ENCODE measurements around the gene INTS2. TPM values are rescaled to one million over a fixed set of nuclear protein-coding genes. Genes with fewer than 3 reads are reported as not detected.
"Not testable (repeated sequence)": the region's sequence is repeated elsewhere in the genome, so short reads cannot be mapped to it uniquely, and the experiment has no call there.

The INTS2 gene
- total RNA-seq, 4 donors from 2014 or later, result 10.1 to 15.4 (median 11.4) TPM

- intact Hi-C loops (cut with DNase I), result no loop called here
- WGBS, result 73% methylated on average over 2 of the region's 2 CpGs
- H3K36me3 ChIP-seq, result peaks cover 53 to 81% (median 67%) of the 10 kb centered on the region in 4 donors
Observed at GRCh38 chr17:61946359-61946758, 18.6 kb upstream of the INTS2 start.

GRCh38 chr17:61943117-61943516, 15.3 kb upstream of the INTS2 start:
- TF ChIP-seq POLR2AphosphoS5 (IDR thresholded peaks at IDR 0.05) (no peak), EP300 (IDR thresholded peaks at IDR 0.05) (no peak), POLR2A (IDR thresholded peaks at IDR 0.05; ENCODE audit: low read depth) (no peak)
- TF ChIP-seq, protein P1, sequence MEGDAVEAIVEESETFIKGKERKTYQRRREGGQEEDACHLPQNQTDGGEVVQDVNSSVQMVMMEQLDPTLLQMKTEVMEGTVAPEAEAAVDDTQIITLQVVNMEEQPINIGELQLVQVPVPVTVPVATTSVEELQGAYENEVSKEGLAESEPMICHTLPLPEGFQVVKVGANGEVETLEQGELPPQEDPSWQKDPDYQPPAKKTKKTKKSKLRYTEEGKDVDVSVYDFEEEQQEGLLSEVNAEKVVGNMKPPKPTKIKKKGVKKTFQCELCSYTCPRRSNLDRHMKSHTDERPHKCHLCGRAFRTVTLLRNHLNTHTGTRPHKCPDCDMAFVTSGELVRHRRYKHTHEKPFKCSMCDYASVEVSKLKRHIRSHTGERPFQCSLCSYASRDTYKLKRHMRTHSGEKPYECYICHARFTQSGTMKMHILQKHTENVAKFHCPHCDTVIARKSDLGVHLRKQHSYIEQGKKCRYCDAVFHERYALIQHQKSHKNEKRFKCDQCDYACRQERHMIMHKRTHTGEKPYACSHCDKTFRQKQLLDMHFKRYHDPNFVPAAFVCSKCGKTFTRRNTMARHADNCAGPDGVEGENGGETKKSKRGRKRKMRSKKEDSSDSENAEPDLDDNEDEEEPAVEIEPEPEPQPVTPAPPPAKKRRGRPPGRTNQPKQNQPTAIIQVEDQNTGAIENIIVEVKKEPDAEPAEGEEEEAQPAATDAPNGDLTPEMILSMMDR (IDR thresholded peaks at IDR 0.05), result no peak
- Histone ChIP-seq H3K9me3 (no peaks in the 10 kb centered on the region), H3K4me1 (peaks cover 0 to 4% (median 0%) of the 10 kb centered on the region in 4 donors), H3K36me3 (peaks cover 26 to 54% (median 35%) of the 10 kb centered on the region in 4 donors), H3K27ac (replicated peaks in 1 of 4) (no peak overlapping the region), H3K27me3 (no peaks in the 10 kb centered on the region), H3K4me3 (no peak overlapping the region)
- no peak for DNase-seq (ENCODE audit: extremely low spot score)
- intact Hi-C loops (cut with DNase I), result no loop called here
- 88% methylated on average over 1 of the region's 1 CpG for WGBS

More at GRCh38 chr17:61946359-61946758, 18.6 kb upstream of the INTS2 start:
- Histone ChIP-seq H3K27me3 (no peaks in the 10 kb centered on the region), H3K4me3 (no peak overlapping the region), H3K9me3 (no peaks in the 10 kb centered on the region), H3K4me1 (peaks cover 0 to 4% (median 0%) of the 10 kb centered on the region in 4 donors), H3K27ac (replicated peaks in 1 of 4) (no peak overlapping the region)
- TF ChIP-seq EP300 (IDR thresholded peaks at IDR 0.05) (no peak), POLR2AphosphoS5 (IDR thresholded peaks at IDR 0.05) (no peak), POLR2A (IDR thresholded peaks at IDR 0.05; ENCODE audit: low read depth) (no peak)
- TF ChIP-seq, protein P1 (IDR thresholded peaks at IDR 0.05), result no peak
- no peak for DNase-seq (ENCODE audit: extremely low spot score)

DNA sequence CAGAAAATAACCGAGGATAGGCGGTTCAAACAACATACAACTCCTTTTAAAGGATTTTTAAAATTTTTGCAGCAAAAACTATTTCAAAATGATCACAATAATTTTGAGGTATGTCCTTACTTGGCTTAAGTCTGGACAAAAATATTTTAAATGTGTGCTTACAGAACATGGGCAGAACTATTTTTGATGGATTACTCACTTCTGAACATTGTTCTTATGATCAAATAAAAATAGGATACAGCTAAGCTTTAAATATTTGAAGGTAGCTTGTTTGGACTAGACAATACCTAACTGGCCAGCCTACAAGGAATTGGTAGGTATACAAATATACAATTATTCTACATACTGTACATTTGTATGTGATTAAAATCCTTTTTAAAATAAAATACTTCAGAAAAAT, 14.3 kb upstream of the INTS2 start:
- WGBS, result 81% methylated on average over 2 of the region's 2 CpGs
- peaks cover 19 to 43% (median 25%) of the 10 kb centered on the region in 4 donors for H3K36me3 ChIP-seq
- H3K27me3 ChIP-seq, result no peaks in the 10 kb centered on the region
- DNase-seq (ENCODE audit: extremely low spot score), result no peak
- H3K27ac ChIP-seq (replicated peaks in 1 of 4), result no peak overlapping the region
- no peak overlapping the region for H3K4me3 ChIP-seq
- intact Hi-C loops (cut with DNase I), result no loop called here
- H3K9me3 ChIP-seq, result no peaks in the 10 kb centered on the region
- TF ChIP-seq POLR2AphosphoS5 (IDR thresholded peaks at IDR 0.05) (no peak), EP300 (IDR thresholded peaks at IDR 0.05) (no peak), POLR2A (IDR thresholded peaks at IDR 0.05; ENCODE audit: low read depth) (no peak)
- TF ChIP-seq, protein P1 (IDR thresholded peaks at IDR 0.05), result no peak
- H3K4me1 ChIP-seq, result peaks cover 0 to 4% (median 0%) of the 10 kb centered on the region in 4 donors

DNA sequence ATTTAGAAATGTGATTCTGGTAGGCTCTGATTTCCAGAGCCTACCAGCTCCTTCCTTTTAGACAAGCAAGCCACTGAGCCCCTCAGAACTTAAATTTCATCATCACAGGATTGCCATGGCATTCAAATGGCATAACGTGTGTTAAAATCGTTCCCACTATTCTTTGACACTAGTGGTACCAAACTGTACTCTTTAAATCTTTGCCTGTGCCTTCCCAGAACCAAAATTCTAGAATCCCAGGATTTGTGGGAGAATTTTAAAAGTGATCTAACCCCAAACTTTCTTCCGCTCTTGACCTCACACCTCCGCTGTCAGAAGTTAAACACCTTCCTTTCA, 287 bp upstream of the INTS2 start:
- peak overlapping the region; percentile 68 to 83 (median 70) for H3K4me3 ChIP-seq
- TF ChIP-seq POLR2AphosphoS5 (IDR thresholded peaks at IDR 0.05), result no peak
- TF ChIP-seq, protein P1 (IDR thresholded peaks at IDR 0.05), result no peak
- TF ChIP-seq EP300 (IDR thresholded peaks at IDR 0.05), result no peak
- no peak for TF ChIP-seq POLR2A (IDR thresholded peaks at IDR 0.05; ENCODE audit: low read depth)
- H3K36me3 ChIP-seq, result peaks cover 0 to 20% (median 10%) of the 10 kb centered on the region in 4 donors
- intact Hi-C loops (cut with DNase I), result loop anchor here (5.0 kb wide), 2 partner anchors 66 to 139 kb away; partner anchors contain the start of genes BRIP1 and MED13
- peak overlapping the region; percentile 80 to 92 (median 85) for H3K27ac ChIP-seq (replicated peaks in 1 of 4)
- H3K27me3 ChIP-seq, result no peaks in the 10 kb centered on the region
- no peak for DNase-seq (ENCODE audit: extremely low spot score)
- peaks cover 13 to 25% (median 22%) of the 10 kb centered on the region in 4 donors for H3K4me1 ChIP-seq
- H3K9me3 ChIP-seq, result no peaks in the 10 kb centered on the region
- WGBS, result 40% methylated on average over 4 of the region's 4 CpGs

DNA sequence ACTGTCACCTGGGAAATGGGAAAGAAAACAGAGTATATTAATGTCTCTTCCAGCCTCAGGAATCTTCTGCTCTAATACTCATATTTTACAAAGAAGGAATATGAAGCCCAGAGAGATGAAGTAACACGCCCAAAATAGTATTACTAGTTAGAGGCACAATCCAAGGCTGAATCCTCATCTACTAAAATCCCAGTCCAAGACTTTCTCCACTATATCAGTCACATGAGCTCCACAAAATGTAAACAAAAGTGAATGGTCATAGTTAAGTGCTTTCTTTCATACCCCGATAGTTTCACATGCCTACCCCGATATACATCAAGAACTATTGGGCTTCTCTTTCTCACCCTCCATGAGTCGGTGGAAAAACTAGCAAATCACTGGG, 965 bp downstream of the INTS2 start:
- Histone ChIP-seq H3K36me3 (peaks cover 0 to 27% (median 12%) of the 10 kb centered on the region in 4 donors), H3K27ac (replicated peaks in 1 of 4) (peak overlapping the region; percentile 80 to 92 (median 85)), H3K4me1 (peaks cover 13 to 25% (median 22%) of the 10 kb centered on the region in 4 donors), H3K27me3 (no peaks in the 10 kb centered on the region), H3K4me3 (peak overlapping the region; percentile 68 to 83 (median 70)), H3K9me3 (no peaks in the 10 kb centered on the region)
- 9% methylated on average over 4 of the region's 4 CpGs for WGBS
- intact Hi-C loops (cut with DNase I), result loop anchor here (5.0 kb wide), 2 partner anchors 65 to 140 kb away; partner anchors contain the start of genes BRIP1 and MED13
- no peak for DNase-seq (ENCODE audit: extremely low spot score)
- no peak for TF ChIP-seq POLR2A (IDR thresholded peaks at IDR 0.05; ENCODE audit: low read depth)
- no peak for TF ChIP-seq EP300 (IDR thresholded peaks at IDR 0.05)
- TF ChIP-seq, protein P1 (IDR thresholded peaks at IDR 0.05), result no peak
- TF ChIP-seq POLR2AphosphoS5 (IDR thresholded peaks at IDR 0.05), result no peak

DNA sequence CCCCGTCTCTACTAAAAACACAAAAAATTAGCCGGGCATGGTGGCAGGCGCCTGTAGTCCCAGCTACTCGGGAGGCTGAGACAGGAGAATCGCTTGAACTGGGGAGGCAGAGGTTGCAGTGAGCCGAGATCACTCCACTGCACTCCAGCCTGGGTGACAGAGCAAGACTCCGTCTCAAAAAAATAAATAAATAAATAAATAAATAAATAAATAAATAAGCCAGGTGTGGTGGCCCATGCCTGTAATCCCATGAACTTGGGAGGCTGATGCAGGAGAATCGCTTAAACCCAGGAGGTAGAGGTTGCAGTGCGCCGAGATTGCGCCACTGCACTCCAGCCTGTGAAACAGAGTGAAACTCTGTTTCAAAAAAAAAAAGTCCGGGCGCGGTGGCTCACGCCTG, 12.6 kb downstream of the INTS2 start:
- H3K36me3 ChIP-seq, result peaks cover 14 to 78% (median 45%) of the 10 kb centered on the region in 4 donors
- H3K4me1 ChIP-seq; H3K27me3 ChIP-seq; H3K9me3 ChIP-seq; H3K27ac ChIP-seq (replicated peaks in 1 of 4); intact Hi-C loops (cut with DNase I); H3K4me3 ChIP-seq; DNase-seq (ENCODE audit: extremely low spot score): not testable (repeated sequence)
- WGBS, result 96% methylated on average over 15 of the region's 15 CpGs
